SKM-1 treated with dmso at 0.1 percent for 144 hours (cell line): ENCODE data around the gene CROCC2.
A peak's percentile ranks its signal among the peaks of the same experiment; 100 is the strongest.

Experiments used
- DNase-seq: peaks from one replicate; lab custom pipeline; 2025; ENCODE audit not compliant: unreplicated experiment; lab: John Stamatoyannopoulos, UW

CROCC2 gene

DNA sequence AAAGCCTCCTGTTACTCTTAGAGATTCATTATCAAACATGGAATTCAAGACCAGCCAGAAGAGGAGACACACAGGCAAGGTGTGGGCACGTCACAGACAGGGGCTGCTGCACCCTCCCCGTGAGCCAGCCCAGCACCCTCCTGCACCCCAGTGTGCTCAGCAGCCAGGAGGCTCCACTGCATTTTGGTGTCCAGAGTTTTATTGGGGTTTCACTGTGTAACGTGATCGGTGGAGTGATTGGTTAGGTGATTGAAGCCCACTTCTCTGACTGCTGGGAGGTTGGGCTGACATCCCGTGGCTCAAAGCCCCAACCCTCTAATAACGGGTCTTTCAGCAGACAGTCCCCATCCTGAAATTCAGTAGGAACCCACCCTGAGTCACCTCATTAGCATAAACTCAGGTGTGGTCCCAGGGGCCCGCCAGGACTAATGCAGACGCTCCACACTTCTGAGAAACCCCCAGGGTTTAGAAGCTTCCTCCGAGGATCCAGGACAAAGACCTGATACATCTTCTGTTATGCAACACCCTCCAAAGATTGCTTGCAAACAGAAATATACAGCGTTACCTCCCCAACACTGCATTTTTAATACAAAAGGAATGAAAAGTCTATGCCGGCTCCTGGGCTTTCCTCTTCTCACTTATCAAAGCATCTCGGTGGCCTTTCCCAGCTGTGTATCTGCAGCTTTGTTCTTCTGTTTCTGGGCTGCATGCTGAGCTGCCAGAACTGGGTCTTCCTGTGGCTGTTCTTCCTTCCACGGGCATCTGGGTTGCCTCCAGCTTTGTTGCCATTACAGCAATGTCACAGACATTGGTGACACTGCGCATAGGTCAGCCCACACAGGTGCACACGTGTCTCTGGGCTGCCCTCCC, 48.5 kb downstream of the CROCC2 start:
- DNase-seq = no peak

DNA sequence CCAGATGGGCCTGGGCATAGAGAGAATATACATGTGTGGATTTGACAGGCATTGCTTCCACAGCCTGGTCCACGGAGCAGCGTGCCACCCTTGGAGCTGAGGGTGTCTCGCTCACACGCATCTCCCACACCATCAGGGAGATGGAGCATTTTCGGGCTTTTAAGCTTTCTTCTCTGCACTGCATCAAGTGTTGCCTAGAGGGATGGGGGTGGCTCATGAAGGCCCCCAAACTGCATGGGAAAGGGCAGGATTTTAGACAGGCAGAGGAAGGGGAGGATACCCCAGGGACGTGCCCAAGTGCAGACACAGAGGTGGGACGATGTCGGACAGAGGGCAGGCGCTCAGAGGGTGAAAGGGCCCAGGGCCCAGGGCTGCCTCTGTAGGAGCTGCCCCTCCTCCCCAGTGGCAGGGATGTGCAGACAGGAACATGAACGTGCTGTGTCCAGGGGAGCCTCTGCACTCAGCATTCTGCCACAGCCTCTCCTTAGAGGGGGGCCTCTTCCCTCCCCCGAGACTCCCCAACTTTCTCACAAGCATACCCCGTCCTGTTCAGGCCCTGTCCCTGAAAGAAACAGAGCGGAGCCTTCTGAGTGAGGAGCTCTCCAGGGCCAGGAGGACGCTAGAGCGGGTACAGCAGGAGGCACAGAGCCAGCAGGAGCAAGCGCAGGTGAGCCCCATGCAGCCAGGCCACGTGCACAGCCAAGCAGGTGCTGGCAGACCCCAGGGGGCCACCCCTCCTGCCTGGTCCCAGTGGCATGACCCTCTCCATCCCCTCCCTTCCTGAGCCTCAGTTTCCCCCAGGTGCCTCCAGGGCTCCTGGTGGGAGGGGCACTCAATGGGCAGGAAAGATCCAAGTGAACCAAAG, 49.4 kb downstream of the CROCC2 start:
- DNase-seq = no peak

- DNase-seq = no peak
Observed at GRCh38 chr2:240956171-240956934, 50.2 kb downstream of the CROCC2 start.

DNA sequence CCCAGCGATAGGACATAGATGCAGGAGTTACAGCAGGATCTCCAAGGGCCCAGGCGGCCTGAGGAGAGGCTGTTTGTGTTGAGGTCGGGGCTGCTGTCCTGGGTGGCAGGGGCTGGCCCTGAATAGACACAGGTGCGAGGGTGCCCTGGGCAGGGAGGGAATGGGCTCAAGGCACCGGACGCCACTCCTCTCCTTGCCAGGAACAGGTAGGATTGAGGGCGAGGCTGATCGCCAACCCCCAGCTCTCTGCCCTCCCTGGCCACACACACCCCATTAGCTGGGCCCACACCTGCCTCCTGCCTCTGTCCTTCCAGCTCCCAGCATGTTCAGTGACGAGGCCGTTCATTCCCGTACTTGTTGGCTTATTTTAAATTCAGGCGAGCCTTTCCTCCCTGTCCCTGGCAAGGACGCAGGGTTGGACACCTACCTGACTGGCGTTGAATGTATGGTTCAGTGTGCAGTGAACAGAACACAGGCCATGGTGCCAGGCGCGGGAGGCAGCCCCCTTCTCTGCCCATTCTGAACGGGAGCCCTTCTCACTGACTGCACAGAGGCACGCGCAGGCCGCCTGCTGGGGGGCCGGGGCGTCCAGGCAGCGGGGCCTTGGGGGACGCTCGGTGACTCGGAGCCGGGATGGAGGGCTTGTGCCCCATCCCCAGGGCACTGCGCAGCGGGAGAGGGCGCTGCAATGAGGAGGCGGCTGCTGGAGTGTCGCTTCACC, 51.0 kb downstream of the CROCC2 start:
- DNase-seq = no peak

GRCh38 chr2:240957656-240958365, 51.7 kb downstream of the CROCC2 start:
- DNase-seq = no peak

DNA sequence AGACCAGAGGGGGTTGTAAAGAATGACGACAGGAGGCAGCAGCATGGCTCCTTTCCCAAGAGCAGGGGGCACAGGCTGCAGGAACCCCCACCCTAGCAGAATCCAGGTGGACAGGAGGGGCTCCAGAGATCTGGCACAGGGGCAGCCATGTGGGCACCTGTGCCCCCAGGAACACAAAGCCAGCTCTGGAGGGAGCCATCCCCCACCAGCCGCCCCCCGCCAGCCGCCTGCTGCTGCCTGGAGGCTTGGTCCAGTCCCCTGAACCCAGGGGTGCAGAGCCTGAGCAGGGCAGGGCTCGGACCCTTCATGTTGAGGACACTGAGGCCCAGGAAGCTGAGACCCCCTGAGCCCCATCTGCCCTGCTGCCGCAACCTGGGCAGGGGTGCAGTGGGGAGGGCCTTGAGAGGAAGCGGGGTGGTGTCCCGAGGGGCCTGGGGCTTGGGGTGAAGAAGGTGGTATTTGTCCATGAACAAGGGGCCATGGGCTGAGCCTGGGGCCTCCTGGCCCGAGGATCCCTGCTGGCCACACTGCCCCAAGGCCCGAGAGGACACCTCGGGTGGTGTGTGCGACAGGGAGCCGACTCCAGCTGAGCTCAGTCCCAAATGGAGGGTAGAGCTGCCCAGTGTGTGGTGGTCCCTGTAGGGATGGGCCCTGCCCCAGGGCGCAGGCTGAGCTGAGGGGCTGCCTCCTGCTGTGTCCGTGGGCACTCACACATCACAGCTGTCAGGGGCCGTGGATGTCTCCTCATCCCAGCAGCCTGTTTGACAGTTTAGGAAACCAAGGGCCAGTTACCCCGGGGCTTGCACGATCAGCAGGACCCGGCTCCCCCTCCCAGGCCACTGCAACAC, 52.5 kb downstream of the CROCC2 start:
- no peak for DNase-seq

- no peak for DNase-seq
Observed at GRCh38 chr2:240959214-240959940, 53.2 kb downstream of the CROCC2 start.

- no peak for DNase-seq
Observed at GRCh38 chr2:240959941-240960308, 53.8 kb downstream of the CROCC2 start.

GRCh38 chr2:240960309-240960970, 54.3 kb downstream of the CROCC2 start:
- DNase-seq = peak; percentile 89

GRCh38 chr2:240960971-240961876, 55.1 kb downstream of the CROCC2 start:
- peak; percentile 89 for DNase-seq

DNA sequence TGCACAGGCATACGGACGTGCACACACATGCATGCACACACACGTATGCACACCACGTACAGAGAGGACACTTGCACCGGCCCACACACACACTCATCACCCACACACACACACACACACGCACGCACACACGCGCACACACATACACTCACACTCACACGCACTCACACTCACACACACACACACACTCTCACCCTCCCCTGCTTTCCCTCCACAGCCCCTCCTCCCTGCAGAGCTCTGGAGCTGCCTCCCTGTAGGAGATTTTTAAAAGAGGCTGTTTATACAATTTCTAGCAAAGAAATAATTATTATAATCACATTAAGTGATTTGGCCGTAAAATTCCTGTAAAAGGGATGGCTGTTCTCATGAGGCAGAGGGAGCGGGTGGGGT, 55.8 kb downstream of the CROCC2 start:
- DNase-seq = no peak

- no peak for DNase-seq
Observed at GRCh38 chr2:240962300-240963064, 56.3 kb downstream of the CROCC2 start.

GRCh38 chr2:240963065-240963867, 57.1 kb downstream of the CROCC2 start:
- DNase-seq = no peak

- DNase-seq = no peak
Observed at GRCh38 chr2:240963868-240964703, 58.0 kb downstream of the CROCC2 start.
